Right forelimb (tissue), 1 donor: ENCODE data around the gene DIP2B.

ENCODE experiments used
- DNase-seq: peaks from one replicate; pipeline ENCODE4 v3.0.0-alpha.2; 2018

The DIP2B gene

DNA sequence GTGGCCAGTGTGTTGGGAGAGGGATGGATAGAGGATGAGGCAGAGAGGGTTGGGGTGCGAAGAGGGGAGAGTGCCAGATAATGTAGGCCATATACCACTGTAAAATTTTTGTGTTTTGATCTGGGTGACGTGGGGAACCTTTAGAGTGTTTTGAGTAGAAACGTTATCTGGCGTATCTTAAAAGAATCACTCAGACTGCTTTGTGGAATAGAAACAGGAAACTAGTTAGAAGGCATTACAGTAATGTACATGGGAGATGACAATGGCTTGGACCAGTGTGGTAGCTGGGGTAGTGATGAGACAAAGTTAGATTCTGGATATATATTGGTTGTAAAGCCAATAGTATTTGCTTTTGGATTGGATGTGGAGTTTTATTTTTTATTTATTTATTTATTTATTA, 279.7 kb downstream of the DIP2B start:
- no peak for DNase-seq

DNA sequence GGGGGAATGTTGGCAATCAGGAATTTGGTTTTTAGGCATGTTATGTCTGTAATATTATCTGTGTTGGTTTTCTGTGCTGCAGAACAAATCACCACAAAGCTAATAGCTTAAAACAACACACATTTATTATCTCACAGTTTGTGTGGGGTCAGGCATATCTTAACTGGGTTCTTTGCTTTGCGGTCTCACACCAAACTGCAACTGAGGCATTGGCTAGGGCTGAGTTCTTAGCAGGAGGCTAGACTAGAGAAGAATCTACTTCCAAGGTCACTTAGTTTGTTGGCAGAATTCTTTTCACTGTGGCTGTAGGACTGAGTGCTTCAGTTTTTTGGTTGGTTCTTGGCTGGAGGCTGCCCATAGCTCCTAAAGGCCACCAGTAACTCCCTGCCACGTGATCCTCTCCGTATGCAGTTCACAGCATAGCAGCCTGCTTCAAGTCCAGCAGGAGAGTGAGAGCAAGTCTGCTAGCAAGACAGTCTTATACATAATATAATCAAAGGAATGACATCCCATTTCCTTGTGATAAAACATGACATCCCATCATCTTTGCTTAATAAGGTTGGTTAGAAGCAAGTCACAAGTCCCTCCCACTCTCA, 280.7 kb downstream of the DIP2B start:
- no peak for DNase-seq

DNA sequence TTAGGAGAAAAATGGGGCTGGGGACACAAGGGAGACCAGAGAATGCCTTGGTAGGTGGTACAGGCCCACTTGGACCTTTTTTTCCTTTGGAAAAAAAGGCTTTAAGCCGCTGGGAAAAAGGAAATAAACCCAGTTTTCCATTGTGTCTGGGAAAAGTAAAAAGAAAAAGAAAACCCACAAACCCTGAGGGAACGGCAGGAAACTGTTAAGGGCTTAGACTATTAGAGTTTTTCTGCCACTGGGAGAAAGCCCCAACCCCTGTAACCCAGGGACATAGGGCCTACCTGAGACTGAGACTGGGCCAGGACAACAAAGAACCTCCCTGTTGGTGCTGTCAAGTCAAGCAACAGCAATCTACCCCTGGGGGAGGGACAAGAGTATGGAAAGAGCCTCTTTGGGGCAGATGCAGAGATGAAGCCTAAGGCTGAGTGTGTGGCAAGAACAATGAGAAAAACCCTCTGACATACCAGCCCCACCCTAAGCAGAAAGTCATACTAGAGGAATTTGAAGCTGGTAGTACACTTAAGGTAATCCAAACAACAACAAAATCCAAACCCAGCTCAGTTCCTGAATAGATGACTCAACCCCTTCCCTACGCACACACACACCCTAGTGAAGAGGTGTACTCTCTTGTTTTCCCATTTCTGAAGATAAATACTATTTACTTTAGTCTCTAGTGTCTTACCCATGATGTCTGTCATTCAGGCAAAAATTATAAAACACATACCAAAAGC, 281.9 kb downstream of the DIP2B start:
- no peak for DNase-seq

DNA sequence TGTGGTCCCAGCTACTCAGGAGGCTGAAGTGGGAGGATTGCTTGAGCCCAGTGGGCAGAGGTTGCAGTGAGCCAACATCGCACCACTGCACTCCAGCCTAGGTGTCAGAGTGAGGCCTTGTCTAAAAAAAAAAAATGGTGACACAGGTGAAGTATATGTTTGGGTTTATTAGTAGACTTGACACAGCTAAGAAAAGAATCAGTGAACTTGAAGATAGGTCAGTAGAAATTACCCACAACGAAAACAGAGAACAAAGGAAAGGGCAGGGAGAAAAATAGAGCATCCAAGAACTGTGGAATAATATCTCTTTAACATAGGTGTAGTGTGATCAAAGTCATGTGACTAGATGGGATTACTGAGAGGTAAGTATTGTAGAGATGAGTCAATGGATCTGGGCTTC, 282.8 kb downstream of the DIP2B start:
- DNase-seq: no peak

DNA sequence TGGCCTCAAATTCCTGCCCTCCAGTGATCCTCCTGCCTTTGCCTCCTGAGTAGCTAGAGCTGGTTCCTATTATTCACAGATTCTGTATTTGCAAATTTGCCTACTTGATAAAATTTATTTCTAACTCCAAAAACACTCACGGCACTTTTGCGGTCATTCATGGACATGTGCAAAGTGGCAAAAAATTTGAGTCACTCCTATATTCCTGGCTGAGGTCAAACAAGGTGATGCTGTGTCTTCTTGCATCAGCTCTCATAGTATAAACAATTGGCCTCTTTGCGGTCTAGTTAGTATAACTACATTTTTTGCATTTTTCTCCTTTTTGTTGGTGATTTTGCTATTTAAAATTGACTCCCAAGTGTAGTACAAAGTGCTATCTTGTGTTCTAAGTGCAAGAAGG, 283.8 kb downstream of the DIP2B start:
- DNase-seq: no peak

DNA sequence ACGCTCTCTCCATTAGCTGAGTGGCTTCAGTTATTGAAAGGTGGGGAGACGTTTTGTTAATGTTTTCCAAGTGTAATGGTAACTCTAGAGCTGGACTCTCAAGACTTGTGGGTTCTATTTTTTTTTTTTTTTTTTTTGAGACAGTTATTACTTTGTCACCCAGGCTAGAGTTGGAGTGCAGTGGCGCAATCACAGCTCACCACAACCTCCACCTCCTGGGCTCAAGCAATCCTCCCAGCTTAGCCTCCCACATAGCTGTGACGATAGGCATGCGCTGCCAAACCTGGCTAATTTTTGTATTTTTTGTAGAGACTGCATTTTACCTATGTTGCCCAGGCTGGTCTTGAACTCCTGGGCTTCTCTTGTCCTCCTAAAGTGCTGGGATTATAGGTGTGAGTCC, 285.3 kb downstream of the DIP2B start:
- no peak for DNase-seq
